ENCODE data around the gene PTH1R.

The PTH1R gene

DNA sequence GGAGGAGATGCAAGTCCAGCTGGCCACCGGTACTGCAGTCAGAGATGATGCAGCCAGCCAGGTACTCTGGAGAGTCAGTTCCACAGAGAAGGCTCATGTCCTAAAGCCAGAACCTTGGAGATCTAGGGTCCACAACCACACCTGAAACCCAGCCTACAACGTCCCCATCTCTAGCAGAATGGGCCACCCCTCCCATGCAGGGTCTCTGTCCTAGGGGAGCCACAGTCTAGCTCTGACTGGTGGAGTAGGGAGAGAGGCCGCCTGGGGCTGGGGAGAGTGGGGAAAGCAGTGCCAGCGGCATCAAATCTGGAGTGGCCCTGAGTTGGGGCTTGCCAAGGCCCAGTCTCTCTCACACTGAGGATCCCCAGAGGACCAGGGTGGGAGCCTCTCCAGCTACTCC, 43.5 kb downstream of the PTH1R start:
- TF ChIP-seq, protein P1, sequence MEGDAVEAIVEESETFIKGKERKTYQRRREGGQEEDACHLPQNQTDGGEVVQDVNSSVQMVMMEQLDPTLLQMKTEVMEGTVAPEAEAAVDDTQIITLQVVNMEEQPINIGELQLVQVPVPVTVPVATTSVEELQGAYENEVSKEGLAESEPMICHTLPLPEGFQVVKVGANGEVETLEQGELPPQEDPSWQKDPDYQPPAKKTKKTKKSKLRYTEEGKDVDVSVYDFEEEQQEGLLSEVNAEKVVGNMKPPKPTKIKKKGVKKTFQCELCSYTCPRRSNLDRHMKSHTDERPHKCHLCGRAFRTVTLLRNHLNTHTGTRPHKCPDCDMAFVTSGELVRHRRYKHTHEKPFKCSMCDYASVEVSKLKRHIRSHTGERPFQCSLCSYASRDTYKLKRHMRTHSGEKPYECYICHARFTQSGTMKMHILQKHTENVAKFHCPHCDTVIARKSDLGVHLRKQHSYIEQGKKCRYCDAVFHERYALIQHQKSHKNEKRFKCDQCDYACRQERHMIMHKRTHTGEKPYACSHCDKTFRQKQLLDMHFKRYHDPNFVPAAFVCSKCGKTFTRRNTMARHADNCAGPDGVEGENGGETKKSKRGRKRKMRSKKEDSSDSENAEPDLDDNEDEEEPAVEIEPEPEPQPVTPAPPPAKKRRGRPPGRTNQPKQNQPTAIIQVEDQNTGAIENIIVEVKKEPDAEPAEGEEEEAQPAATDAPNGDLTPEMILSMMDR (IDR thresholded peaks at IDR 0.05; ENCODE audit: low read length, missing control alignments): no peak
- H3K4me3 ChIP-seq (replicated peaks; ENCODE audit: low read depth, low read length): no peak overlapping the region
- DNase-seq (ENCODE audit: low read depth): no peak

DNA sequence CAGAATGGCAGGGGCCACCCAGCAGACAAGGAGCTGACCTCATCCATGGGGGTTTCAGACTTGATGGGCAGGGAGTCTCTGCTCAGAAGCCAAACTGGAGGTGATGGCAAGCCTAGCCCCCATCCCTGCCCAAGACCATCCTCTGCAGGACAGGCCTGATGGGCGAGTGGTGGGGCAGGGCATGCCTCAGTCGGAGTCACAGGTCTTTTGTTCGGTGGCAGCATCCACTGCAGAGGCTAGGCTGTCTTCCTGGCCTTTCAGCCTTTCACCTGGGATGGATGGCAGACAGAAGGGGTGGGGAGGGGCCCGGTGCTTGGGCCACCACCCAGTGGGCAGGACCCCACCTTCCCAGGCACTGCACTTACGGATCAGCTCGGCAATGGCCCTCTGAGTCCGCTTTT, 44.4 kb downstream of the PTH1R start:
- TF ChIP-seq, protein P1 (IDR thresholded peaks at IDR 0.05; ENCODE audit: low read length, missing control alignments): no peak
- no peak overlapping the region for H3K4me3 ChIP-seq (replicated peaks; ENCODE audit: low read depth, low read length)
- no peak for DNase-seq (ENCODE audit: low read depth)

DNA sequence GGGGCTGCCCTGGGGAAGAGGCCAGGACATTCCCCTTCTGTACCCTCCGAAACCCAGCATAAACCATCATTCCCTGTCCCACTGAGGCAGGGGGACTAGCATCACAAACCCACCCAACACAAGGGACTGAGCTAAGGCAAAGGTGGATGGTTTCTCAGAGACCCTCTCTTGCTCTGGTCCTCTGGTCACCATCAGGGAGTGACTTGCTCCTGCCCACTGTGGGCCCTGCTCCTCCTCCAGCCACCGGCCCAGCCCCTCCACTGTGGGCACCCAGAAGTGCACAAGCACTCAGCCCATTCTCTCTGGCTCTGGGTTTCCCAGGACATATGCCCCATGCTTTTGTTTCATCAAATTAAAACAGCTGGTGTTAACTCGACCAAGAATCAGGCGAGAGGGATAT, 44.9 kb downstream of the PTH1R start:
- DNase-seq (ENCODE audit: low read depth): no peak
- H3K4me3 ChIP-seq (replicated peaks; ENCODE audit: low read depth, low read length): no peak overlapping the region
- TF ChIP-seq, protein P1 (IDR thresholded peaks at IDR 0.05; ENCODE audit: low read length, missing control alignments): no peak

DNA sequence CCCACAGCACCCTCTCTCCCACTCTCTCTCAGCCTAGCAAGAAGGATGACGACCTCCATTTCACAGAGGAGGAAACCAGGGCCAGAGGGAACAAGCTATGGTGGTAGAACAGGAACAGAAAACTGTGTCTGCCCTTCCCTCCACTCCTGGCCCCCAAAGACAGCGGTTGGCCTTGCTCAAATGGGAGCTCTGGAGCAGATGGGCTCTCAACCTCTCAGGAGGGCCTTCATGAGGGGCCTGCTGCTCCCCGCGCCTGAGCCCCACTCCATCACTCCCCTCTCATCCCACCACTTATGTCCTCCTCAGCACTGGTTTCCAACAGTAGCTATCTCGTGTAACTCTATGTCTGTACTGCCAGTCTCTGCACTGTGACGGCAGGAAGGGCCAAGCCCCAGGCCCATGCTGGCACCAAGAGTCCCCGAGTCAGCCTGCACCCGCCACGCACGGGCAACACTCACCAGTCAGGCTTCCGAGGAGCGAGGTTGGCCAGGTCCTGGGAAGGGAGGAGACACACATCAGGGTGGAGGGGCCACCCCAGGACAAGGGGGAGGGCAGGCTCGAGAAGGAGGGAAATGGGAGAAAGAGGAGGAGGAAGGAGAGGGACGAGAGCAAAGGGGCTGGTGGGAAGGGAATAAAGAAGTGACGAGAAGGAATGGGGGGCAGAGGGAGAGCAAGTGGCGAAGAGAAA, 45.5 kb downstream of the PTH1R start:
- TF ChIP-seq, protein P1 (IDR thresholded peaks at IDR 0.05; ENCODE audit: low read length, missing control alignments): no peak
- H3K4me3 ChIP-seq (replicated peaks; ENCODE audit: low read depth, low read length): no peak overlapping the region
- DNase-seq (ENCODE audit: low read depth): no peak

DNA sequence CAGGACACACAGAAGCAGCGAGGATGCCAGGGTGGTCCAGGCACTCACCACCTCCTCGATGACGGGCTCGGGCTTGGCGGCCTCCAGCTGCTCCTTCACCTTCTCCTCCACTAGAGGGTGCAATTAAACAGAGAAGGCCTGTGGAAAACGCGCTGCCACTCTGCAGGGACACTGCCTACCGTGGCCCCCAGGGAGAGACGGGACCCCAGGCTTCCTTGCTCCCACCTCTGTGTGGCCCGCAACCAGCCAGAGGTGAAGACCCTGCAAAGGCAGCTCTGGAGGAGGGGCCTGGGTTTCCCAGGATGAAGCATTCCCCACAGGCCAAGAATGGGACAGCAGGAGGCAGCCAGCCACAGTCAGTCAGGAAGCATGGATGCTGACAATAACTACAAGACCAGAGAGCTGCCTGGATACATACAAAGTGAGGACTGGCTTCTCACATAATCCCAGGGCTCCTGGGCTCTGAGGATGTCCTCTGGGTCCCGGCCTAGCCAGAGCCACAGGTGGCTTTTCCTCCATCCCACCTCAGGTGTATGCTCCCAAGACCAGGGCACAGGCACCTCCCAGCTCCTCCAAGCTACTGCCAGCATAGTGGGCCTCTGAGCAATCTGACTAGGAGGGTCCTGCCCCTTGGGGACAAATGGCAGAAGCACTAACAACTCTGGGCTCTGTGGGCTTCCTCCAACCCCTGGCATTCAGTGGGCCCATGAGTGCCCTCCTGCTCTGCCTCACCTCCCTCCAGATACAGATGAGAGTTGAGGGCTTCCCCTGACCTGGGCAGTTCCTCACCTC, 46.2 kb downstream of the PTH1R start:
- peak; percentile 45 for DNase-seq (ENCODE audit: low read depth)
- TF ChIP-seq, protein P1 (IDR thresholded peaks at IDR 0.05; ENCODE audit: low read length, missing control alignments): peak; percentile 71
- H3K4me3 ChIP-seq (replicated peaks; ENCODE audit: low read depth, low read length): no peak overlapping the region

DNA sequence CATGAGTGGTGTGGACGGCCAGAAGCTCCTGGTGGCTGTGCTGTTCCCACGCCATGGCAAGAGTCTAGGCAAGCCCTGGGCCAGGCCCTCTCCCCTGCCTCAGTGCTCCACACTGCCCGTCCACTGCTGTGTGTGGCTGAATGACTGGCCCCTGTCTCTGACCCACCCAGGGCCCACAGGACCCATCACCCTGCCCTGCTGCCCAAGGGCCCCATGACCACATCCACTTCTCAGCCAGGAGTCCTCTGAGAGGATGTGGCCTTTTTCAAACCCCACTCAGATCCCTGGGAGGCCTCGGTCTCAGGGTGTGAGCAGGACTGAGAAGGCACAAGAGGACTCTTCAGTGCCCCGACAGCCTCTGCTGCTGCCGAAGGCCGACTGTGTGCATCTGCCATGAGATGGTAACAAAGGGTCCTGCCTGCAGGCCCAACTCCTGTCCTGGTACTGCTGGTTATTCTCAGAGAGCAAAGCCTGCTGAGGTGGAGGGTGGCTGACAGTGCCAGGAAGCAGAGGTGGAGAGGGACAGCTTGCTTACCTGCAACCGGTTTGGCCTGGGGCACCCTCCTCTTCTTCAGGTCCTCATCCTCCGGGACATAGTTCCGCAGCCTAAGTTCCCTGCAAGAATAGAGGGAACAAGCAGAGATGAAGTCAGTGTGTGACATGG, 47.5 kb downstream of the PTH1R start:
- DNase-seq (ENCODE audit: low read depth): no peak
- H3K4me3 ChIP-seq (replicated peaks; ENCODE audit: low read depth, low read length): no peak overlapping the region
- TF ChIP-seq, protein P1 (IDR thresholded peaks at IDR 0.05; ENCODE audit: low read length, missing control alignments): no peak
